ENCODE measurements around the gene DEPDC7. TPM values are rescaled to one million over a fixed set of nuclear protein-coding genes. Genes with fewer than 3 reads are reported as not detected.

Gene DEPDC7
- total and polyA plus RNA-seq, 2 experiments from 2014 or later: 12.5 to 21.3 TPM

GRCh38 chr11:33025339-33025722 lies 9.7 kb downstream of the DEPDC7 start:
- Histone ChIP-seq H3K9me3 (ENCODE audit: low read depth) (no peaks in the 10 kb centered on the region), H3K4me3 (no peak overlapping the region), H3K9me2 (replicated peaks; ENCODE audit: insufficient read depth) (no peaks in the 10 kb centered on the region), H3K36me3 (replicated peaks; ENCODE audit: insufficient read depth, low read depth) (no peaks in the 10 kb centered on the region), H3K4me1 (ENCODE audit: insufficient read depth) (peaks cover 18% of the 10 kb centered on the region), H3K79me2 (peaks cover 17% of the 10 kb centered on the region), H3K27ac (no peak overlapping the region), H4K20me1 (ENCODE audit: insufficient read depth, poor library complexity, severe bottlenecking) (no peaks in the 10 kb centered on the region), H3K4me2 (no peak overlapping the region), H3K27me3 (no peaks in the 10 kb centered on the region), H2AFZ (no peak overlapping the region)
- TF ChIP-seq EZH2phosphoT487 (IDR thresholded peaks at IDR 0.05; ENCODE audit: low read depth, severe bottlenecking, unreplicated experiment): no peak
- TF ChIP-seq CTCF (IDR thresholded peaks at IDR 0.05; ENCODE audit: poor library complexity): no peak
- no peak for TF ChIP-seq EZH2 (IDR thresholded peaks at IDR 0.05; ENCODE audit: borderline replicate concordance)
- DNase-seq (ENCODE audit: low spot score): no peak
- 78% methylated on average over 3 of the region's 3 CpGs for WGBS (ENCODE audit: low lambda C conversion rate, missing lambda C conversion rate)

GRCh38 chr11:33027233-33027632 lies 11.6 kb downstream of the DEPDC7 start:
- H3K4me1 ChIP-seq (ENCODE audit: insufficient read depth): peaks cover 17% of the 10 kb centered on the region
- no peak for DNase-seq (ENCODE audit: low spot score)
- 77% methylated on average over 2 of the region's 2 CpGs for WGBS (ENCODE audit: low lambda C conversion rate, missing lambda C conversion rate)
- no peak overlapping the region for H3K4me3 ChIP-seq
- H3K4me2 ChIP-seq: no peak overlapping the region
- H3K9me2 ChIP-seq (replicated peaks; ENCODE audit: insufficient read depth): no peaks in the 10 kb centered on the region
- no peak overlapping the region for H2AFZ ChIP-seq
- no peak overlapping the region for H3K27ac ChIP-seq
- no peaks in the 10 kb centered on the region for H3K36me3 ChIP-seq (replicated peaks; ENCODE audit: insufficient read depth, low read depth)
- H3K27me3 ChIP-seq: no peaks in the 10 kb centered on the region
- H4K20me1 ChIP-seq (ENCODE audit: insufficient read depth, poor library complexity, severe bottlenecking): no peaks in the 10 kb centered on the region
- peaks cover 15% of the 10 kb centered on the region for H3K79me2 ChIP-seq
- TF ChIP-seq EZH2phosphoT487 (IDR thresholded peaks at IDR 0.05; ENCODE audit: low read depth, severe bottlenecking, unreplicated experiment) (no peak), CTCF (IDR thresholded peaks at IDR 0.05; ENCODE audit: poor library complexity) (no peak), EZH2 (IDR thresholded peaks at IDR 0.05; ENCODE audit: borderline replicate concordance) (no peak)
- H3K9me3 ChIP-seq (ENCODE audit: low read depth): no peaks in the 10 kb centered on the region

- peak overlapping the region; percentile 36 for H3K4me2 ChIP-seq
- TF ChIP-seq EZH2 (IDR thresholded peaks at IDR 0.05; ENCODE audit: borderline replicate concordance) (no peak), EZH2phosphoT487 (IDR thresholded peaks at IDR 0.05; ENCODE audit: low read depth, severe bottlenecking, unreplicated experiment) (no peak), CTCF (IDR thresholded peaks at IDR 0.05; ENCODE audit: poor library complexity) (no peak)
- 80% methylated on average over 4 of the region's 4 CpGs for WGBS (ENCODE audit: low lambda C conversion rate, missing lambda C conversion rate)
Observed at GRCh38 chr11:33027846-33028536, 12.3 kb downstream of the DEPDC7 start.

More at GRCh38 chr11:33027846-33028536, 12.3 kb downstream of the DEPDC7 start:
- no peaks in the 10 kb centered on the region for H3K9me3 ChIP-seq (ENCODE audit: low read depth)
- H4K20me1 ChIP-seq (ENCODE audit: insufficient read depth, poor library complexity, severe bottlenecking): no peaks in the 10 kb centered on the region
- DNase-seq (ENCODE audit: low spot score): no peak
- no peak overlapping the region for H2AFZ ChIP-seq
- no peaks in the 10 kb centered on the region for H3K9me2 ChIP-seq (replicated peaks; ENCODE audit: insufficient read depth)
- H3K27me3 ChIP-seq: no peaks in the 10 kb centered on the region
- H3K27ac ChIP-seq: no peak overlapping the region
- H3K79me2 ChIP-seq: peaks cover 15% of the 10 kb centered on the region
- H3K4me1 ChIP-seq (ENCODE audit: insufficient read depth): peaks cover 16% of the 10 kb centered on the region
- H3K4me3 ChIP-seq: no peak overlapping the region
- no peaks in the 10 kb centered on the region for H3K36me3 ChIP-seq (replicated peaks; ENCODE audit: insufficient read depth, low read depth)
